ENCODE data around the gene MPRIP. TPM values are rescaled to one million over a fixed set of nuclear protein-coding genes. Genes with fewer than 3 reads are reported as not detected.

MPRIP gene
- total RNA-seq, 1 donor from 2014 or later = 102 TPM

- no peak for TF ChIP-seq CTCF (conservative IDR thresholded peaks at IDR 0.05; ENCODE audit: low read depth, low read length)
- H3K4me3 ChIP-seq (ENCODE audit: low read depth, low read length) = no peak overlapping the region
- no peak for DNase-seq (ENCODE audit: low read depth)
Measured at GRCh38 chr17:17177176-17177575, 134.9 kb downstream of the MPRIP start.

GRCh38 chr17:17179371-17179827 is 137.1 kb downstream of the MPRIP start:
- no peak overlapping the region for H3K4me3 ChIP-seq (ENCODE audit: low read depth, low read length)
- no peak for TF ChIP-seq CTCF (conservative IDR thresholded peaks at IDR 0.05; ENCODE audit: low read depth, low read length)
- DNase-seq (ENCODE audit: low read depth) = no peak

DNA sequence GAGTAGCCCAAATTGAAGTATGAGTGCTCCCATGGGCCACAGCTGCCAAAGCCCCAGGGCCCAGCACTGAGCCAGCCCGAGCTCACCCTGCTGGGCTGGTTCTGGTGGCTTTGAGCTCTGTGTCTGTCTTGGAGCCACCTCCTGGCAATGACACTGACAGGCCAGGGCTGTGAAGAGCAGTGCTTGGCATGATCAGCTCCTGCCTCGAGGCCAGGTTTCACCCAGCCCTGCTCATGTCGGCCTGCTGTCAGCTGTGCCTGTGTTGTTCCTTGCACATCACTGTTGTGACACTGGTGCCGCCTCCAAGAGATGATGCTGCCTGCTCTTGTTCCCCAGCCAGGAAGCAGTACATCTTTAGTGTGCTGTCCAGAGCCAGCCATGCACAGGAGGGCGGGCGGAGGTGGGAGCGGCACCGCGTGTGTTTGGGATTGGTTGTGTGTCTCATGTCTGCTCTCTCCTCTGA is 137.9 kb downstream of the MPRIP start:
- no peak overlapping the region for H3K4me3 ChIP-seq (ENCODE audit: low read depth, low read length)
- no peak for DNase-seq (ENCODE audit: low read depth)
- TF ChIP-seq CTCF (conservative IDR thresholded peaks at IDR 0.05; ENCODE audit: low read depth, low read length) = no peak

GRCh38 chr17:17180741-17181525 is 138.7 kb downstream of the MPRIP start:
- no peak for TF ChIP-seq CTCF (conservative IDR thresholded peaks at IDR 0.05; ENCODE audit: low read depth, low read length)
- no peak for DNase-seq (ENCODE audit: low read depth)
- no peak overlapping the region for H3K4me3 ChIP-seq (ENCODE audit: low read depth, low read length)

GRCh38 chr17:17181666-17182597 is 139.7 kb downstream of the MPRIP start:
- no peak overlapping the region for H3K4me3 ChIP-seq (ENCODE audit: low read depth, low read length)
- no peak for TF ChIP-seq CTCF (conservative IDR thresholded peaks at IDR 0.05; ENCODE audit: low read depth, low read length)
- DNase-seq (ENCODE audit: low read depth) = no peak

DNA sequence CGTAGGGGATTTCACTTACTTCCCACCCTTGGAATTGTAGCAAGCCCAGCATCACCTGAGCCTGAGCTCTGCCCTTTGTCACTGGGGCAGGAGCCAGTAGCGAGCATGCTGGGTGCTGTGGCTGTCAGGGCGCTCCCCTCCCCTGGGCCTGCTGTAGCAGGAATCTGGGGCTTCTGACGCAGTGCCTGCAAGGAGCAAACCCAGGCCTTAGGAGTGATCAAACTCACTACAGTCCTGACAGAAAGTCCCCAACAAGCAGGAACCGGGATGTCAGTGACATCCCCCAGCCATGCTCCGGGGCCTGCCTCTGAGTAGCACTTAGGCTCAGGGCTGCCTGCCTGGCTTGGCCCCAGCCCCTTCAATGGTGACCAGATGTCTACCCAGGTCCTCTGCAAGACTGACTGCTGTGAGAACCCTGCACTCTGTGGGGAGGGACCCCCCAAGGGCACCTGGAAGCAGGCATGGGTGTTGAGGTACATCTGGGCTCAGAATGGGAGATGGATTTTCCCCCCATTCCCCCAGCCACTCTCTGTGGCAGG is 140.4 kb downstream of the MPRIP start:
- no peak for TF ChIP-seq CTCF (conservative IDR thresholded peaks at IDR 0.05; ENCODE audit: low read depth, low read length)
- no peak for DNase-seq (ENCODE audit: low read depth)
- no peak overlapping the region for H3K4me3 ChIP-seq (ENCODE audit: low read depth, low read length)

Measured in epithelial cell of proximal tubule (primary cell).